ENCODE results near the gene PDK2.

Gene PDK2

GRCh38 chr17:50078430-50078829 lies 16.7 kb upstream of the PDK2 start:
- DNase-seq (ENCODE audit: low read depth in 2 of 2) = no peak

- DNase-seq (ENCODE audit: low read depth in 2 of 2) = peak in 1 of 2 experiments; percentile 19
Observed at GRCh38 chr17:50079334-50080095, 15.6 kb upstream of the PDK2 start.

GRCh38 chr17:50080096-50080480 lies 15.1 kb upstream of the PDK2 start:
- no peak for DNase-seq (ENCODE audit: low read depth in 2 of 2)

- DNase-seq (ENCODE audit: low read depth in 2 of 2) = no peak
Observed at GRCh38 chr17:50080827-50081226, 14.3 kb upstream of the PDK2 start.

- DNase-seq (ENCODE audit: low read depth in 2 of 2) = no peak
Observed at GRCh38 chr17:50081757-50082156, 13.4 kb upstream of the PDK2 start.

GRCh38 chr17:50087246-50087911 lies 7.8 kb upstream of the PDK2 start:
- DNase-seq (ENCODE audit: low read depth in 2 of 2) = peak; percentile 44 to 70

GRCh38 chr17:50087912-50088405 lies 7.2 kb upstream of the PDK2 start:
- no peak for DNase-seq (ENCODE audit: low read depth in 2 of 2)

GRCh38 chr17:50088952-50089825 lies 6.0 kb upstream of the PDK2 start:
- no peak for DNase-seq (ENCODE audit: low read depth in 2 of 2)

GRCh38 chr17:50090071-50090470 lies 5.1 kb upstream of the PDK2 start:
- DNase-seq (ENCODE audit: low read depth in 2 of 2) = no peak

- no peak for DNase-seq (ENCODE audit: low read depth in 2 of 2)
Observed at GRCh38 chr17:50090971-50091917, 3.9 kb upstream of the PDK2 start.

- DNase-seq (ENCODE audit: low read depth in 2 of 2) = no peak
Observed at GRCh38 chr17:50091918-50092285, 3.2 kb upstream of the PDK2 start.

GRCh38 chr17:50093246-50093645 lies 1.9 kb upstream of the PDK2 start:
- DNase-seq (ENCODE audit: low read depth in 2 of 2) = no peak

GRCh38 chr17:50093807-50094206 lies 1.3 kb upstream of the PDK2 start:
- DNase-seq (ENCODE audit: low read depth in 2 of 2) = no peak

- DNase-seq (ENCODE audit: low read depth in 2 of 2) = peak; percentile 74 to 95
Observed at GRCh38 chr17:50094243-50094752, 853 bp upstream of the PDK2 start.

GRCh38 chr17:50095626-50096037 lies 481 bp downstream of the PDK2 start:
- no peak for DNase-seq (ENCODE audit: low read depth in 2 of 2)

- DNase-seq (ENCODE audit: low read depth in 2 of 2) = no peak
Observed at GRCh38 chr17:50096092-50096491, 941 bp downstream of the PDK2 start.

- DNase-seq (ENCODE audit: low read depth in 2 of 2) = no peak
Observed at GRCh38 chr17:50096758-50097157, 1.6 kb downstream of the PDK2 start.

- DNase-seq (ENCODE audit: low read depth in 2 of 2) = no peak
Observed at GRCh38 chr17:50097455-50097854, 2.3 kb downstream of the PDK2 start.

- DNase-seq (ENCODE audit: low read depth in 2 of 2) = no peak
Observed at GRCh38 chr17:50097926-50098325, 2.8 kb downstream of the PDK2 start.

GRCh38 chr17:50098583-50098982 lies 3.4 kb downstream of the PDK2 start:
- no peak for DNase-seq (ENCODE audit: low read depth in 2 of 2)

- DNase-seq (ENCODE audit: low read depth in 2 of 2) = no peak
Observed at GRCh38 chr17:50099003-50099402, 3.9 kb downstream of the PDK2 start.

All from stimulated activated CD4-positive, alpha-beta T cell treated with anti-CD3 and anti-CD28 coated beads, Interleukin-12 subunit alpha, Interleukin-12 subunit beta, amount 100 ng/mL, for 24 hours (primary cell).